Measurements from ENCODE around the gene BCL6.
"Not testable (repeated sequence)": the region's sequence is repeated elsewhere in the genome, so short reads cannot be mapped to it uniquely, and the experiment has no call there.

The BCL6 gene

GRCh38 chr3:187709155-187709554, 36.1 kb downstream of the BCL6 start:
- DNase-seq: no peak

DNA sequence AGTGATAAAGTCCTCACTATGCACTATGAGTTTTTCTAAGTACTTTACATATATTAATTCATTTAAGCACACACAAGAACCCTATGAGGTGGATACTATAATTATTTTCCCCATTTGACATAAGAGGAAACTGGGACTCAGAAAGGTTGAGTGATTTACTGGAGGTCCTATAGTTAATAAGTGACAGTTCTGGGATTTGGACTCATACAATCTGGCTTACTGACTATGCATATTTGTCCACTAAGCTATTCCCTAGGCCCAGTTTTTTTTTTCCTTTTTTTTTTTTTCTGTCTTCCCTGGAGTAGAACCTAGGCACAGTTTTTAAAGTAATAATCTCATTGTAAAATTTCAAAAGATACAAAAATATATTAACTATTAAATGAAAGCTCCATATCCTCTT, 36.6 kb downstream of the BCL6 start:
- DNase-seq: no peak

DNA sequence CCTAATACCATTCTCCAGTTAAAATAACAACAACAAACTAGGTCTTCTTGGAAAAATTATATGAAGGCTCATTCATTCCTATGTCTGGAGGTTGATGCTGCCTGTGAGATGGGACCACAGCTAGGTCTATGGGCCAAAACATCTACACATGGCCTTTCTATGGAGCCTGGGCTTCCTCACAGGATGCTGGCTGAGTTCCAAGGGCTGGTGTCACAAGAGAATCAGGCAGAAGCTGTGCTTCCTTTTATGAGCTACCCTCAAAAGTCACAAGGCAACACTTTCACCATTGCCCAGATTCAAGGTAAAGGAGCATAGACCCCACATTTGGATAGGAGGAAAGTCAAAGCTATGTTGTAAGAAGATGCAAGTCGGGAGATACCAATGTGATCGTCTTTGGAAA, 38.3 kb downstream of the BCL6 start:
- no peak for DNase-seq

- no peak for DNase-seq
Measured at GRCh38 chr3:187705164-187705563, 40.1 kb downstream of the BCL6 start.

GRCh38 chr3:187702507-187703033, 42.7 kb downstream of the BCL6 start, which contains the start of gene RTP2:
Gene RTP2 (minus strand): TSS chr3:187702557. CDS start chr3:187702128, 429 bp downstream.
- DNase-seq: no peak

- DNase-seq: no peak
Measured at GRCh38 chr3:187700249-187700648, 45.0 kb downstream of the BCL6 start.

GRCh38 chr3:187698499-187699399, 46.5 kb downstream of the BCL6 start:
- DNase-seq: no peak

- DNase-seq: no peak
Measured at GRCh38 chr3:187696021-187696420, 49.2 kb downstream of the BCL6 start.

DNA sequence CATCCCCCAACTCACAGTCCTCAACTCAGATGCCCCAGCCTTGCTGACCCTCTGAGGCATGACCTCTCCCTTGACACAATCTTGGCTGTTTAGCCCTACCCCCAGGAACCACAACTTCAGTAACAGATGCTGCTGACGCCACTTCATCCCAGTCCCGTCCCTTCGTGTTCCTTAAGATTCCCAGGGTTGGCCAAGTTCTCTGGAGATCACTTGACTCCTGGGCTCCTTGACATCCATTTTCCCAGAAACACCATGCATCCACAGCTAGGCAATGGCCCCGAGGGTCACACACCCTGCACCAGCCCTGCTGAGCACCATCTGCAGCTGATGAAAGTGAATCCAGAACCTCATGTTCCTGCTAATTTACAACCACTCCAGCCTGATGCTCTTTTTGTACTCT, 49.8 kb downstream of the BCL6 start:
- no peak for DNase-seq

DNA sequence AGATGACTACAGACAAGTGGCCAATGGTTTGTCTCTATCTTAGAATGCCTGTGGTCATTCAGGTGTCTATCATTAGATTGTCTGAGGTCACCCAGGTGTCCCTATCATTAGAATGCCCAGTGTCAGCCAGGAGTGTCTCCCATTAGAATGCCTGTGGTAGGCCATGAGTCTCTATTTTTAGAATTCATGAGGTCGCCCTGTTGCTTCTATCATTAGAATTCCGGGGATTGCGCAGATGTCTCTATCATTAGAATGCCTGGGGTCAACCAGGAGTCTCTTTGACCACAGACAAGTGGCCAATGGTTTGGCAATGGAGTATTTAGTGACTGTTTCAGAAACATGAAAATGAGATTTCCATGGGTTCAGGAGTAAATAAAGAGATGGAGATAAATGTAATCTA, 50.5 kb downstream of the BCL6 start:
- no peak for DNase-seq

DNA sequence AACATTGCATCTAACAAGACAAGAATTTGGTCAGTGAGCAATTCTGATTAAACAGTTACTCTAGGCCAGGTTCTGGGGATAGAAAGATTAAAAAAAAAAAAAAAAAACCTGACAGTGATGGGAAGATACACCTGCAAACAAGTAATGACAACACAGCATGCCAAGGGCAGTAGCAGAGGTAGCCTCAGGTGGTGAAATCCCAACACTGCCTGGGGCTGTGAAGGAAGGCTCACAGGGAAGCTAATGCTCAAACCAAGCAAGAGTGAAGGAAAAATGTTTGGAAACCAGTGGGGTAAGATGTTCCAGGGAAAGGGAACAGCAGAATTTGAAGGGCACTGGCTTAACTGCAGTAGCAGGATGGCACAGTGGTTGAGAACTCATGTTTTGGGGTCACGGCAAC, 51.8 kb downstream of the BCL6 start:
- no peak for DNase-seq

DNA sequence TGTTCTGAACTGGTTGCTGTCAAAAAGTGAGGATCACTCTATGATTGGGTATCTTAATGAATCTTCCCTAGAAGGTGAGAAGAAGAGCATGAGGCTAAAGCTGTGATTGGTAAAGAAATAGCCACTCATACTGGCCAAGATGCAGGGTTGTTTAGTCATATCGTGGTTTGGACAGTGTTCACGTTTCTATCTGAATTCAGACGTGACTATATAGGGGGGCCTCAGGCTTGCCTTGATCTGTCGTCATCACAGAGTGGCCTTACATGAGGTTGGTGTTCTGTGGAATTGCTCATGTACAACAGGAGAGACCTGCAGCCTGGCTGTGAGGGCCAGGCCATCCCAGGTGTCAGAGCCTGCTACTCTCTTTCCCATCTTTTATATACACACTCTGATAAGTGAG, 55.3 kb downstream of the BCL6 start:
- no peak for DNase-seq

GRCh38 chr3:187686621-187687273, 58.5 kb downstream of the BCL6 start:
- no peak for DNase-seq

DNA sequence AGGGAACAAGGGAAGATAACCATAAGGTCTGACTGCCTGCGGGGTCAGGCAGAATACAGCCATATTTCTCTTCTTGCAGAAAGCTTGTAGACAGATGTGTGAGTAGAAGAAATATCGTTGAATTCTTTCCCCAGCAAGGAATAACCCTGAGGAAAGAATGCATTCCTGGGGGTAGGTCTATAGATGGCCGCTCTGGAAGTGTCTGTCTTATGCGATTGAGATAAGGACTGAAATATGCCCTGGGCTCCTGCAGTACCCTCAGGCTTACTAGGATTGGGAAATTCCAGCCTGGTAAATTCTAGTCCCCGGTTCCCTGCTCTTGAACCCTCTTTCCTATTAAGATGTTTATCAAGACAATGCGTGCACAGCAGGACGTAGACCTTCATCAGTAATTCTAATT, 59.3 kb downstream of the BCL6 start:
- DNase-seq: no peak

GRCh38 chr3:187684880-187685279, 60.4 kb downstream of the BCL6 start:
- DNase-seq: no peak

DNA sequence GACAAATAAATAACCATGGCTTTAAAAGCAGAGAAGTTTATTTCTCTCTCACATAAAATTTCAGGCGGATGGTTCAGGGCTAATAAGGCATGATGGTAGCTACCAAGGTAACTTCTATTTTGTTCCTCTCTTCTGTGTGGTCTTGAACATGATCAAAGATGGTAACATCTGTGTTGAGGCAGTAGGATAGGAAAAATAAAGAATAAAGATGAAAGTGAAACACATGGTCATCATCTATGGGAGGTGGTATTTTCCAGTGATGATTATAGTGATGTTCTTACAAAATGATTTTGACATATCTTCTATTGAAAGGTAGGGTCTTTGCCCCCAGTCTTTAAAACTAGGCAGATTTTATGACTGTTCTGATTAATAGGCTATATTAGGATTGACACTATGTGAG, 60.8 kb downstream of the BCL6 start:
- DNase-seq: no peak

DNA sequence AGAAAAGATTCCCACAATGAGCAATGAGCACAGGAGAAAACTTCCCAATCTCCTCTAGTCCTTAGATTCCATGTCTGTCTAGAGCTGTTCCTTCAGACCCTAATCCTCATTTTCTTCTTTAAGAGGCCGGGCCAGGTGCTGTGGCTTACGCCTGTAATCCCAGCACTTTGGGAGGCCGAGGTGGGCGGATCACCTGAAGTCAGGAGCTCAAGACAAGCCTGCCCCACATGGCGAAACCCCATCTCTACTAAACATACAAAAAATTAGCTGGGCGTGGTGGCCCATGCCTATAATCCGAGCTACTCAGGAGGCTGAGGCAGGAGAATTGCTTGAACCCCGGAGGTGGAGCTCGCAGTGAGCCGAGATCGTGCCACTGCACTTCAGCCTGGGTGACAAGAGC, 63.5 kb downstream of the BCL6 start:
- not testable (repeated sequence) for DNase-seq

- DNase-seq: peak; percentile 40
Measured at GRCh38 chr3:187679638-187680396, 65.5 kb downstream of the BCL6 start.

GRCh38 chr3:187678726-187679268, 66.5 kb downstream of the BCL6 start:
- no peak for DNase-seq

DNA sequence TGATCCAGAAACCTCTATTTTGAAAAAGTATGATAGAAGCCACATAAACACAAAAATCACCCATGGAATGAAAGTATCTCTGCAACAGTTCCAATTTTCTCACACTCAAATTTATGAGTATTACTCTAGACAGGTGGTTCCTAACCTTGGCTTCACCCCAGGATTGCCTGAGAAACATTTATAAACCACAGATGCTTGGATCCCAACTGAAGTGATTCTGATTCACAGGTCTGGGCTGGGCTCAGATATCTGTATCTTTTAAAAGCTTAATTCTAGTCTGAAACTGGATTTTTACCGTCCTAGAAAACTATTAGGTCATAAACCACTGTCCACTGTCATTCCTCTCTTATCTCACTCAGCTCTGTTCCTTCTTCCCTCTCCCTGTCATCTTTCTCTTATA, 67.7 kb downstream of the BCL6 start:
- DNase-seq: no peak

DNA sequence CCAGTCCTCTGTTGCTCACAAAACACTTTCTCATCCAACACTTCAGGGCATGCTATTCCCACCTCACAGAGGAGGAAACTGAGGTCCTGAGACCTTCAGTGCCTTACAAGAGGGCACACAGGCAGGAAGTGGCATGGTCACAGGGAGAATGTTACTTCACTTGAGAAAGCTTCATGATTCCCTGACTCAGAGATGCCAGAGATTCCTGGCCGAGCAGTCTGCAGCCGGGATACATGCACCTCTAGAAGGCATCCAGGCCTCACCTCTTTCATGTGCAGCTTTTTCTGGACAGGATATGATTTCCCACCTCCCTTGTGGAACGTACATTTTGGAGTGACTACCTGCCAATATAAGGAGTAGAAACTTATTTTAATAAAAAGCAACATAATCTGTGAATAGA, 72.3 kb downstream of the BCL6 start:
- no peak for DNase-seq
